IPS-NIHi7 (cell line): ENCODE results near the gene OR2W1.

Experiments
- DNase-seq: peaks from one replicate; pipeline ENCODE4 v3.0.0; 2012; ENCODE audit warnings: mixed read lengths; ENCODE audit errors: extremely low spot score

The OR2W1 gene, protein sequence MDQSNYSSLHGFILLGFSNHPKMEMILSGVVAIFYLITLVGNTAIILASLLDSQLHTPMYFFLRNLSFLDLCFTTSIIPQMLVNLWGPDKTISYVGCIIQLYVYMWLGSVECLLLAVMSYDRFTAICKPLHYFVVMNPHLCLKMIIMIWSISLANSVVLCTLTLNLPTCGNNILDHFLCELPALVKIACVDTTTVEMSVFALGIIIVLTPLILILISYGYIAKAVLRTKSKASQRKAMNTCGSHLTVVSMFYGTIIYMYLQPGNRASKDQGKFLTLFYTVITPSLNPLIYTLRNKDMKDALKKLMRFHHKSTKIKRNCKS

DNA sequence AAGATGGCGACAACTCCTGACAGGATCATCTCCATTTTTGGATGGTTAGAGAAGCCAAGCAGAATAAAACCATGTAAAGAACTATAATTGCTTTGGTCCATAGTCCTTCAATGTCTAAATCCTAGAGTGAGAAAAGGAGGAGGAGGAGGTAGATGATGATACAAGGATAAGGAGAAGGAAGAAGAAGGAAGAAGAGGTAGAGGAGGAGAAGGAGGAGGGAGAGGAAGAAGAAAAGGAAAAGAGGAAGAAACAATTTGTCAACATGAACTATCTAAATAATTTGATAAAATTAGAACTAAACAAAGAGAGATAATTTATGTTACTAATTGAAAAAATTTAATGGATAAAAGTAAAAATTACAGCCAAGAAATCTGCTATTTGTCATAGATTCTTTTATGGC is at the start of gene OR2W1:
OR2W1 (minus strand) TSS at position 101 of the 400 bp plus-strand sequence; CDS start at position 101, 0 bp downstream.
- no peak for DNase-seq

DNA sequence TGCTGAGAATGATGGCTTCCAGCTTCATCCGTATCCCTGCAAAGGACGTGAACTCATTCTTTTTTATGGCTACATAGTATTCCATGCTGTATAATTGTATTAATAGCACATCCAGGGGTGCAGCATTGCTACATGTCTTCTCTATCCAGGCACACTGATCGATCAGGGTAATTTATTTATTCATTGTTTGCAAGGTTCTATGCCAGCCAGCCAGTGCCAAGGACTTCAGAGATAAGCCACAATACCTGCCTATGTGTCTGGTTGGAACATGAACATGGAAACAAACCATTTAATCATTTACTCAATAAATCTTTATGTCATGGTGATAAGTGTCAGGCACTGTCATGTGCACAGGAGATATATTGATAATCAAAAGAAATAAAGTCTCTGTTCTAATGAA is 48.0 kb upstream of the OR2W1 start:
- DNase-seq = no peak

GRCh38 chr6:29087213-29087612 is 42.2 kb upstream of the OR2W1 start, which contains the start of gene OR2B3:
OR2B3 (minus strand) TSS chr6:29087313; CDS start chr6:29087248, 65 bp downstream.
- DNase-seq = no peak

DNA sequence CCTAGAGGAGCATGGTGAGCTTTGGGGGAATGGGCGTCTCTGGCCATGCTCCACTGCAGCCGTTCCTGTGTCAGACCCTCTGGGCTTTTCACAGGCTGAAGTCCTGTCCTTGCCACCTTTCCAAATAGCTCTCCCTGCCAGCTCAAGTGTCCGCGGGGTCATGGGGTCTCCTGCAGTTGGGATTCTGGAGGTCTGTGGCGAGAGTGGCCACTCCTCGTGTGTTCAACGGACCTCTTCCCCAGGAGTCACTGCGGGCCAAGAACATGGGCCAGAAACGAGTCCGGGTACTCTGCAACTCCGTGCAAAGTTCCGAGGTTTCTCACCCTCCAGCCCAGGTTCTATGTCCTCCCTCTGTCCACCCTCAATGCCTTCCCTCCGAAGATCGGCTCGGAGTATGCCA is 37.5 kb upstream of the OR2W1 start:
- DNase-seq = no peak

GRCh38 chr6:29081312-29081711 is 36.3 kb upstream of the OR2W1 start:
- no peak for DNase-seq

GRCh38 chr6:29079203-29079602 is 34.2 kb upstream of the OR2W1 start:
- no peak for DNase-seq

DNA sequence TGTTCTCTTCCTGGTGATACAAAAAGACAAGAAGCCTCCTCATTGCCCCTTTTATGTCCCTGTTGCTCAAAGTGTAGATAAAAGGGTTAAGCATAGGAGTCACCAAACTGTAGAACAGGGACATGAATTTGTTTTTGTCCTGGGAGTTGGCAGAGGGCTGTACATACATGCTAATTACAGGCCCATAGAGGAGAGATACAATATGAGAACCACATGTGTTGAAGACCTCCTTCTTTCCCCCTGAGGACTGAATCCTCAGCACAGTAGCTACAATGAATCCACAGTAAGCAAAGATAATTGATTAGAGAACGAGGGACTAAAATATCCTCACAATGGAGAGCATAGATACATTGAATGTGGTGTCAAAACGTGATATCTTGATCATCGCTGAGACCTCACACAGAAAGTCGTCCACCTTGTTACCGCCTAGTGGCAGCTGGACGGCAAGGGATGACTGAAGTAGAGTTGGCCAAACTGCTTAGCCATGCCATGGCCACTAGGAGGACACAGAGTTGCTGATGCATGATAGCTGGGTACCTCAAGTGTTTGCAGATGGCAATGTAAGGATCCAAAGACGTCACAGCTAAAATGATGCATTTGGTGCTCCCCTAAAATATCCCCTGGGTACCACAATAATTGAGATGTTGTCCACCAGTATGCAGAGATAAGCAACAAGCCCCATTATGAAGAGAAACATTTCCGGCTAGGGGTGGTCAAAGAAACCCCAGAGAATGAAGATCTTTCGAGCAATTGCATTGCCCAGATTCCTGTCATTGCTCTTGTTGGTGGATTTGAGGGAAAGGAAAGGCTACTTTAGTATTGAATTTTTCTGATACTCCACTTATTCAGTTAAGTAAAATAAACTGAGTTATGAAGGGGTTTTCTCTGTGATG is 27.1 kb upstream of the OR2W1 start:
- peak; percentile 87 for DNase-seq

DNA sequence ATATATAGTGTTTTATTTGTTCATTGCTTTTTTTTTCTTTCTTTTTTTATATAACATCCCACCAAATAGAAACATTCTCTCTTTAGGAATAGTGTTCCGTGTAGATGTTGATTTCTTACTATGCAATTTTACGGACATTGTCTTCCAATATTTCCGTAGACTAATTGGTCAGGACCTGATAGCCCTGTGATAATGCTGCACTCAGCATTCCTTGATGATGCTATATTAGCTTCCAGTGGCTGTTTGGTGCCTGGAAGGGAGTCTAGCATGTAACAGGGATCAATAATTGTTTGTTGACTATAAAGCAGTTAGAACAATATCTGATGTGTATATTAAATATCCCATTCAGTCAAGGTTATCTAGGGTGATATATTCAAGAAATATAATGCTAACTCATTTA is 6.7 kb upstream of the OR2W1 start:
- no peak for DNase-seq

- peak; percentile 11 for DNase-seq
Measured at GRCh38 chr6:29035951-29036350, 9.0 kb downstream of the OR2W1 start.

DNA sequence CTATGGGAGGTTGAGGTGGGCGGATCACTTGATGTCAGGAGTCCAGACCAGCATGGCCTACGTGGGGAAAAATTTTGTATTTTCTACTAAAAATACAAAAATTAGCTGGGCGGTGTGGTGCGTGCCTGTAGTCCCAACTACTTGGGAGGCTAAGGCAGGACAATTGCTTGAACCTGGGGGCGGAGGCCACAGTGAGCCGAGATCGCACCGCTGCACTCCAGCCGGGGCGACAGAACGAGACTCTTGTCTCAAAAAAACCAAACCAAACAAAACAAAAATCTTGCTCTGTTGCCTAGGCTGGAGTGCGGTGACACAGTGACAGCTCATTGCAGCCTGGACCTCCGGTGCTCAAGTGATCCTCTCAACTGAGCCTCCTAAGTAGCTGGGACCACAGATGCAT is 16.2 kb downstream of the OR2W1 start:
- no peak for DNase-seq

GRCh38 chr6:29025927-29026585 is 18.9 kb downstream of the OR2W1 start:
- DNase-seq = no peak

DNA sequence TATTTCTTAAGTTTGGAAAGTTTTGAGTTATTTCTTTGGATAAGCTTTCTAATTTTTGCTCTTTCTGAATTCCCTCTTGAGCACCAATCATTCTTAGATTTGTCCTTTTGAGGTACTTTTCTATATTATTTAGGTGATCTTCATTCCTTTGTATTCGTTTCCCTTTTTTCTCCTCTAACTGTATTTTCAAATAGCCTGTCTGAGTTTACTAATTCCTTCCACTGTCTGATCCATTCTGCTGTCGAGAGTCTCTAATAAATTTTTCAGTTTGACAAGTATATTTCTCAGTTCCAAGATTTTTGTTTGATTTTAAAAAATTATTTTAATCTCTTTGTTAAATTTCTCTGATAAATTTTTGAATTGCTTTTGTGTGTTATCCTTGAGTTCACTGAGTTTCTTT is 23.5 kb downstream of the OR2W1 start:
- DNase-seq = no peak

DNA sequence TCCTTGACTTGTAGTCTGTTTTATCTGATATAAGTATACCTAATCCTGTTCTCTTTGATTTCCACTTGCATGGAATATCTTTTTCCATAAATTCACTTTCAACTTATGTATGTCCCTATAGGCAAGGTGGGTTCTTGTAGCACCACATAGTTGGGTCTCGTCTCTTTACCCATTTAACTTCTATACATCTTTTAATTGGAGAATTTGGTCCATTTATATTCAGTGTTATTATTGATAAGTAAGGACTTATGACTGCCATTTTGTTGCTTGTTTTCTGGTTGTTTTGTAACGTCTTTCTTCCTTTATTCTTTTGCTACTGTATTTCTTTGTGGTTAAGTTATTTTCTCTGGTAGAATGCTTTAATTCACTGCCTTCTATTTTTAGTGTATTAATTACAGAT is 25.3 kb downstream of the OR2W1 start:
- DNase-seq = no peak

GRCh38 chr6:29017428-29017802 is 27.6 kb downstream of the OR2W1 start:
- DNase-seq = no peak

- peak; percentile 69 for DNase-seq
Measured at GRCh38 chr6:29016559-29017427, 28.2 kb downstream of the OR2W1 start.

DNA sequence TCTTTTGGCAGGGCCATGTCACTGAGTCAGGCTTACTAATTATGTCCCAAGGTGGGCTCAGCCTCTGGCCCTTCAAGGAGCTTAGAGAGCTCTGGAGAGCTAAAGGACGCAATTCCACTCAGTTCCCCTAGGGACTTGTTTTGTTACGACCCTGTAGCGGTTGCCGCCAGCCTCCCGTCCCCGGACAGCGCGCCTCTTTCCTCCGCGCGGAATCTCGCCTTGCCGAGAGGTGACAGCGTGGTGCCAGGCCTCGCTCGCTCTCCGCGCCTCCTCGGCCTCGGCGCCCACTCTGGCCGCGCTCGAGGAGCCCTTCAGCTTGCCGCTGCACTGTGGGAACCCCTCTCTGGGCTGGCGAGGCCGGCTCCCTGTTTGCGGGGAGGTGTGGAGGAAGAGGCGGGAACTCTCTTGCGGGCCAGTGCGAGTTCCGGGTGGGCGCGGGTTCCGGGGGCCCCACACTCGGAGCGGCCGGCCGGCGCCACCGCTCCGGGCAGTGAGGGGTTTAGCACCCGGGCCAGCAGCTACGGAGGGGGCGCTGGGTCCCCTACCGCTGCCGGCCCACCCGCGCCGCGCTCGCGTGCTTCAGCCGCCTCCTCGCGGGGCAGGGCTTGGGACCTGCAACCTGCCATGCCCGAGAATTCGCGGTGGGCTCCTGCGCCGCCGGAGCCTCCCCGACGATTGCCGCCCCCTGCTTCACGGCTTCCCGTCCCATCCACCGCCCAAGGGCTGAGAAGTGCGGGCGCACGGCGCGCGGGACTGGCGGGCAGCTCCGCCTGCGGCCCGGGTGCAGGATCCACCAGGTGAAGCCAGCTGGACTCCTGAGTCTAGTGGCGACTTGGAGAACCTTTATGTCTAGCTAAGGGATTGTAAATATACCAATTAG is 30.0 kb downstream of the OR2W1 start:
- no peak for DNase-seq

- peak; percentile 74 for DNase-seq
Measured at GRCh38 chr6:29011276-29011734, 33.7 kb downstream of the OR2W1 start.

DNA sequence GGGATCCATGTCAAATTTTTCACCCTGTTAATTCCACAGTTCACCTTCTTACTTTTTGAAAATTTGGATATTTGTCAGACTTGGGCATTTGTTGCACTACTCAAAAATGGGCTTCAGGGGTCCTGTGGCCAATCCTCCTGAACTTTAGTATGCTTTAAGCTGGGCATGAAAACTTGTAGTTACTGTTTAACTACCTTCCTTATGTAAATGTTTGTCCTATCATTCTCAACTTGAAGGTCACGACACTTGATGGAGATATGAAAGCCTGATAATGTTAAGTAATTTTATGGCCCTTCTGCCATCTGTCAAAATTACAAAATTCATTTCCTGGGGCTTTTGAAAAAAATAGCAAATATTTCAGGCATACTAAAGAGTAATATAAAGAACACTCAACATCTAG is 35.6 kb downstream of the OR2W1 start:
- no peak for DNase-seq

- DNase-seq = no peak
Measured at GRCh38 chr6:29008089-29008488, 36.9 kb downstream of the OR2W1 start.

- peak; percentile 57 for DNase-seq
Measured at GRCh38 chr6:29005183-29005885, 39.6 kb downstream of the OR2W1 start, which contains the start of gene ZNF311. ZNF311 (minus strand) TSS chr6:29005315; CDS start chr6:29003954, 1,361 bp downstream.
